Astrocyte (in vitro differentiated cells and primary cell): ENCODE data around the gene DOCK1. TPM values are rescaled to one million over a fixed set of nuclear protein-coding genes. Genes with fewer than 3 reads are reported as not detected.

Experiments
- DNase-seq: peaks from one replicate; pipeline ENCODE4 v3.0.0-alpha.2; 2010; ENCODE audit warnings: low read depth
- FAIRE-seq: peaks from 2 replicates; lab custom pipeline; 2011; peaks lifted over from hg19 to GRCh38; lab: Jason Lieb, UNC
- H2AFZ ChIP-seq: 2 replicates; pipeline ENCODE4 v1.6.0; 2012; ENCODE audit warnings: low read depth, low read length, inconsistent platforms
- H3K27ac ChIP-seq: 2 replicates; pipeline ENCODE4 v1.5.1; 2011; ENCODE audit warnings: low read depth, low read length, inconsistent platforms
- H3K27me3 ChIP-seq: 2 replicates; pipeline ENCODE4 v1.6.0; 2011; ENCODE audit warnings: low read length, inconsistent platforms; ENCODE audit not compliant: insufficient read depth
- H3K36me3 ChIP-seq: 2 replicates; pipeline ENCODE4 v1.5.1; 2011; ENCODE audit warnings: low read length, inconsistent platforms; ENCODE audit not compliant: insufficient read depth
- H3K4me1 ChIP-seq: 2 replicates; pipeline ENCODE4 v1.5.1; 2011; ENCODE audit warnings: low read length, inconsistent platforms; ENCODE audit not compliant: insufficient read depth
- H3K4me2 ChIP-seq: 2 replicates; pipeline ENCODE4 v1.6.0; 2012; ENCODE audit warnings: low read length, inconsistent platforms
- H3K4me3 ChIP-seq: 2 replicates; pipeline ENCODE4 v1.5.1; 2011; ENCODE audit warnings: low read depth, mild to moderate bottlenecking, low read length, inconsistent platforms; ENCODE audit not compliant: insufficient read depth
- H3K79me2 ChIP-seq: 2 replicates; pipeline ENCODE4 v1.6.0; 2012; ENCODE audit warnings: mild to moderate bottlenecking, low read length, inconsistent platforms; ENCODE audit not compliant: insufficient read depth
- H3K9ac ChIP-seq: 2 replicates; pipeline ENCODE4 v1.6.0; 2012; ENCODE audit warnings: mild to moderate bottlenecking, low read length, inconsistent platforms
- H3K9me3 ChIP-seq: 2 replicates; pipeline ENCODE4 v1.5.1; 2012; ENCODE audit warnings: low read depth, mild to moderate bottlenecking, low read length, inconsistent platforms; ENCODE audit not compliant: insufficient read depth
- H4K20me1 ChIP-seq: 2 replicates; pipeline ENCODE4 v1.6.0; 2012; ENCODE audit warnings: low read length, inconsistent platforms; ENCODE audit not compliant: insufficient read depth
- H3K27ac Mint-ChIP-seq: one replicate; pipeline ENCODE4 v1.8.0; 2021; ENCODE audit warnings: mild to moderate bottlenecking, mixed read lengths; ENCODE audit not compliant: unreplicated experiment
- H3K27me3 Mint-ChIP-seq: one replicate; pipeline ENCODE4 v1.8.0; 2021; ENCODE audit warnings: low read depth, mixed read lengths; ENCODE audit not compliant: unreplicated experiment
- H3K36me3 Mint-ChIP-seq: one replicate; pipeline ENCODE4 v1.8.0; 2021; ENCODE audit warnings: low read depth, mixed read lengths; ENCODE audit not compliant: unreplicated experiment
- H3K4me1 Mint-ChIP-seq: one replicate; pipeline ENCODE4 v1.8.0; 2021; ENCODE audit warnings: low read depth, mixed read lengths; ENCODE audit not compliant: unreplicated experiment
- H3K4me3 Mint-ChIP-seq: one replicate; pipeline ENCODE4 v1.8.0; 2021; ENCODE audit warnings: mild to moderate bottlenecking, moderate library complexity, mixed read lengths; ENCODE audit not compliant: unreplicated experiment
- H3K9me3 Mint-ChIP-seq: one replicate; pipeline ENCODE4 v1.8.0; 2021; ENCODE audit warnings: mild to moderate bottlenecking, mixed read lengths; ENCODE audit not compliant: unreplicated experiment
- CTCF ChIP-seq: IDR thresholded peaks from 2 replicates; pipeline ENCODE4 v1.5.1; 2011; ENCODE audit warnings: low read depth, mild to moderate bottlenecking, inconsistent platforms, low read length, moderate library complexity; ENCODE audit not compliant: insufficient read depth
- EZH2 ChIP-seq: IDR thresholded peaks from 2 replicates; pipeline ENCODE4 v1.6.1; 2012; ENCODE audit warnings: mild to moderate bottlenecking, low read length, inconsistent platforms; ENCODE audit not compliant: insufficient read depth
- total RNA-seq: library from RNA; stranded (reverse); gene quantifications from 2 replicates; pipeline ENCODE4 v1.2.1, GENCODE V29; 2021

Gene DOCK1
- total RNA-seq, 1 donor from 2014 or later: 42.5 TPM

GRCh38 chr10:127034034-127034633 lies 128.9 kb downstream of the DOCK1 start:
- Histone ChIP-seq H3K79me2 (no peaks in the 10 kb centered on the region), H3K9me3 (no peaks in the 10 kb centered on the region), H3K4me2 (no peak overlapping the region), H3K4me1 (no peaks in the 10 kb centered on the region), H2AFZ (no peak overlapping the region), H3K9ac (no peak overlapping the region), H4K20me1 (peaks cover 13% of the 10 kb centered on the region), H3K27me3 (no peaks in the 10 kb centered on the region), H3K27ac (no peak overlapping the region), H3K4me3 (no peak overlapping the region), H3K36me3 (peaks cover 38% of the 10 kb centered on the region)
- Mint-ChIP-seq H3K9me3 (no peaks in the 10 kb centered on the region), H3K4me1 (peaks cover 6% of the 10 kb centered on the region), H3K27me3 (no peaks in the 10 kb centered on the region), H3K36me3 (peaks cover 20% of the 10 kb centered on the region), H3K4me3 (no peak overlapping the region), H3K27ac (peak overlapping the region; percentile 22)
- DNase-seq (no peak), FAIRE-seq (no peak)
- TF ChIP-seq EZH2: no peak
- TF ChIP-seq CTCF: no peak

DNA sequence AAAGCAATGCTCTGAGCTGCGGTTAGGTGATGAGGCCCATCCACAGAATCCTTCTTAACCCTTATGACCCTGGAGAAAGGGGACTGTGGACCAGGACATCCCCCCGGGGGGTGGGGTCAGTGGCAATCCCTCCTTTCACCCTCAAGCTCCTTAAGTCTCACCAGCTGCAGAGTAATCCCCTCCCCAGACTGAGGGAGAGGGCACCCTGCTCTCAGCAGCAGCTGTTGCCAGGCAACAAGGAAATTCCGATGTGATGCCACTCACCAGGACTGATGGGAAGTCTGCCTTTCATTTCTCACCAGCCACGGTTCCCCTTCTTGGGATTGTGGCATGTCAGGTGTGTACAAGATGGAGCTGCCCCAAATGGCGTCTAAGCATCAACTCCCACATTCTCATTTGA lies 129.6 kb downstream of the DOCK1 start:
- Histone ChIP-seq H3K4me3 (no peak overlapping the region), H3K9me3 (no peaks in the 10 kb centered on the region), H2AFZ (no peak overlapping the region), H3K9ac (no peak overlapping the region), H3K4me1 (no peaks in the 10 kb centered on the region), H3K27ac (no peak overlapping the region), H3K36me3 (peaks cover 37% of the 10 kb centered on the region), H3K79me2 (no peaks in the 10 kb centered on the region), H3K4me2 (no peak overlapping the region), H3K27me3 (no peaks in the 10 kb centered on the region), H4K20me1 (peaks cover 13% of the 10 kb centered on the region)
- Mint-ChIP-seq H3K27me3 (no peaks in the 10 kb centered on the region), H3K4me1 (peaks cover 6% of the 10 kb centered on the region), H3K27ac (no peak overlapping the region), H3K9me3 (no peaks in the 10 kb centered on the region), H3K4me3 (no peak overlapping the region), H3K36me3 (peaks cover 18% of the 10 kb centered on the region)
- no peak for TF ChIP-seq CTCF
- no peak for TF ChIP-seq EZH2
- no peak for FAIRE-seq
- DNase-seq: no peak

DNA sequence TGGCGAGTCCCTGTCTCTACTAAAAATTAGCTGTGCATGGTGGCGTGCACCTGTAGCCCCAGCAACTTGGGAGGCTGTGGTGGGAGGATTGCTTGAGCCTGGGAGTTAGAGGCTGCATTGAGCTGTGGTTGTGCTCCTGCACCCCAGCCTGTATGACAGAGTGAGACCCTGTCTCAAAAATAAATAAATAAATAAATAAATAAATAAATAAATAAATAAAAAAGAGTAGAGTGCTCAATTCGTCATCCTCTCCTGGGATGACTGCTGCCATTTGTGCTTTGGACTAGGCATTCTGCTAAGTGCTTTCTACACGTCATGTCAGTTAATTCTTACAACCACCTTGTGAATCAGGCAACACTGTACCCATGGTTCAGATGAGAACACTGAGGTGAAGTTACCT lies 130.6 kb downstream of the DOCK1 start:
- no peak overlapping the region for H3K4me2 ChIP-seq
- H3K36me3 ChIP-seq: peaks cover 34% of the 10 kb centered on the region
- Mint-ChIP-seq H3K27me3 (no peaks in the 10 kb centered on the region), H3K4me1 (peaks cover 6% of the 10 kb centered on the region), H3K9me3 (no peaks in the 10 kb centered on the region), H3K27ac (no peak overlapping the region), H3K4me3 (no peak overlapping the region), H3K36me3 (peaks cover 11% of the 10 kb centered on the region)
- H3K27me3 ChIP-seq: no peaks in the 10 kb centered on the region
- H4K20me1 ChIP-seq: peaks cover 14% of the 10 kb centered on the region
- H2AFZ ChIP-seq: no peak overlapping the region
- H3K9me3 ChIP-seq: no peaks in the 10 kb centered on the region
- TF ChIP-seq EZH2 (no peak), CTCF (no peak)
- H3K79me2 ChIP-seq: no peaks in the 10 kb centered on the region
- no peak overlapping the region for H3K4me3 ChIP-seq
- H3K9ac ChIP-seq: no peak overlapping the region
- no peak overlapping the region for H3K27ac ChIP-seq
- FAIRE-seq (no peak), DNase-seq (no peak)
- no peaks in the 10 kb centered on the region for H3K4me1 ChIP-seq
